Activated gamma-delta T cell treated with anti-CD3 and anti-CD28 coated beads, Interleukin-2, amount 50 U/mL, for 16 hours (primary cell): ENCODE results near the gene TSPAN16.
A peak's percentile ranks its signal among the peaks of the same experiment; 100 is the strongest.
"Not testable (repeated sequence)": the region's sequence is repeated elsewhere in the genome, so short reads cannot be mapped to it uniquely, and the experiment has no call there.

Experiments used
- DNase-seq: peaks from one replicate; pipeline ENCODE4 v3.0.0-alpha.2; 2020; ENCODE audit warnings: low read depth

Gene TSPAN16

DNA sequence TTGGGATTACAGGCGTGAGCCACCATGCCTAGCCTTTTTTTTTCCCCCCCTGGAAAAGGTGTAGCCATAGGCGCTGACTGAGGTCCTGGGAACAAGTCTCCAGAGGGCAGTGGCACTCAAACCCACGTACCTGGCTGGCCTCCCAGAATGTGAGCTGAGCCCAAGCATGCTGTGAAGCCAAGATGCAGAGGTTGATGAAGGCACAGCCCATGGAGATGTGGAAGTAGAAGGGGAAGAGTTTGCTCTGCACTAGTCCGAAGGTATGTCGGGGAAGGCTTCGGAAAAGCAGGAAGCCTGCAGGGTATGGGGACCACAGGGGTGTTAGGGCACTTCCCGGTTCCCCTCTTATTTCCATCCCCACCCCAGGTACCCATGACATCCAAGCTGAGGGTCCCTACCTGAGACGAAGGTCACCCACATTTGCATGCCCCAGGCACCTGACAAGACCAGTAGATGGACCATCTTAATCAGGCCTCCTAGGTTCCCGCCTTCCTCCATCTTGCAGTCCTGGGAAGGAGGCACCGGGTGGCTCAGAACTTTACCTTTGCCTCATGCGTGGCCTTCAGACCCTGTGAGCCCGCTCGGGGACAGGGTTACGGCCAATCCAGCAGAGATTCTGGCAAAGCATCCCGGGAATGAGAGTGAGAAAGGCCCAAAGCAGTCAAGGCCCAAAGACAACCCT is 49.3 kb downstream of the TSPAN16 start:
- DNase-seq = no peak

DNA sequence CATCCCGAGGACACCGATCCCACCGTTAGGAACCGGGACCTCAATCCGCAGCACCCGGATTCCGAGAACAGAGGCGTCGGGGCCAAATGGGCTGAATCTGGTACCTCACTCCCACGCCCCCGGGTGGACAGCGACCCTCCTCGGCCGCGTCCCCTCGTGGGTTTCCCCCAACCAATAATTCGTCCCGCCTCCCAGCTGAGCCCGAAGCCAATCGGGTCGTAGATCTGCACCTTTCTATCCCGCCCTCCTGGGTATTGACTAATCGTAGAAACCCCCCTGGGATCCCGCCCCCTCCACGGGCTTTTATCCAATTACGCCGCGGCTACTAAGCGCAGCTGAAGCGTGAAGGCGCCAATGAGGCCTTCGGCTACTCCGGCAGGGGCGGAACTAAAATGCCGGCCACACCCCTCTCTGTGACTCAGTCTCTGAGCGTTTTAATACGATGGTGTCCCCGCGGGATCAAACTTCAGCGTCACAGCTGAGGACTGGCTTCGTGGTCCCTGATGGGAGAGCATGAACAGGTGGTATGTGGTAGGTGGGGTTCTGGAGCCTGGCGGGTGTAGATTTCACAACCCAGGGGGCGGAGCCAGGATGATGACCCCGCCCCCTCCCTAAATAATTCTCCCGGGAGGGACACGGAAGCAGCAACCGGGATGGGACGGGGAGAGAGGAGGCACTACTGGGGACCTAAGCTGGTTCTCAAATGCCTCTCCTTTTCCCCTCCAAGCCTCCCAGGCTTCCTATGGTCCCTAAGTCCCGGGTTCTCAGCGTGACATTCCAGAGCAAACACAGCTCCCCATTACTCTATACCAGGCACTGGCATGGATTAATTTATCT is 50.4 kb downstream of the TSPAN16 start, which contains the start of the genes CCDC159 and TMEM205:
Gene CCDC159, plus strand, starts transcription at position 416 of the 837 bp plus-strand sequence. Its CDS starts 88 bp downstream, at position 504.
Gene TMEM205, minus strand, starts transcription at position 165 of the 837 bp plus-strand sequence. CDS start 649 bp downstream, outside the sequence.
- DNase-seq = peak; percentile 99

DNA sequence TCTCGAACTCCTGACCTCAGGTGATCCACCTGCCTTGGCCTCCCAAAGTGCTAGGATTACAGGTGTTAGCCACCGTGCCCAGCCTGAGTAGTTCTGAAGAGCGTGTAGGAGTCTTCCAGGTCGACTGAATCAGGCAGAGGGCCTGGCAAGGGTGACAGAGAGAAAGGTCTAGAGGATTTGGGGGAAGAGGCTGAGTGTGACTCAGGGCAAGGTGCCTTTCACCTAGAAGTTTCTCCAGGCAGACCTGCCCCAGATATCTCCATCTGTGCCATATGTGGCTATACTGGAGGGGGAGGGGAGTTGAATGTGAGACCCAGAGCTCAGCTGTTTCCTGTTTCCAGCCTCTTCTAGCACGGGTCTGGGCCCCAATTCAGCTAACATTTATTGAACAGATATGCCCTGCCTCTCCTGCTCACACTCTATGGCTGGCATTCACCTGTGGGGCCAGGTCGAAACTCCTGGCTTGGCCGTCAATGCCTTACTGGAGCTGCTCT is 51.6 kb downstream of the TSPAN16 start:
- no peak for DNase-seq

DNA sequence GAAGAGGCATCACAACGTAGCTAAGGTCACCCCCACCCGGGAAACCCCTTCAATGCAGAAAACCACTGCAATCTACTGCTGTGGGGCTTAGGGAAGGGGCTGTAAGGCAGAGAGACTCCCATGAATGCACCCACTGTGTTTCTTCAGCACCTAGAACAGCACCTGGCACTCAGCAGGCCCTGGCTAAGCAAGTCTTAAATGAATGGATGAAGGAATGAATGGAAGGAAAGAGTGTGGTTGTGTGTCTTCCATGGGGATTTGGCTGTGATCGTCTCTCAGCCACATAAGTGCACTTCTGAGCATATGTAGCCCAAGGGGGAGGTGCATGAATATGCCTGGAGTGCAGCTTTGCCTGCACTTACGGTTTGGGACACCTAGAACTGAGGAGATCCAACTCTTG is 53.2 kb downstream of the TSPAN16 start:
- DNase-seq = no peak

DNA sequence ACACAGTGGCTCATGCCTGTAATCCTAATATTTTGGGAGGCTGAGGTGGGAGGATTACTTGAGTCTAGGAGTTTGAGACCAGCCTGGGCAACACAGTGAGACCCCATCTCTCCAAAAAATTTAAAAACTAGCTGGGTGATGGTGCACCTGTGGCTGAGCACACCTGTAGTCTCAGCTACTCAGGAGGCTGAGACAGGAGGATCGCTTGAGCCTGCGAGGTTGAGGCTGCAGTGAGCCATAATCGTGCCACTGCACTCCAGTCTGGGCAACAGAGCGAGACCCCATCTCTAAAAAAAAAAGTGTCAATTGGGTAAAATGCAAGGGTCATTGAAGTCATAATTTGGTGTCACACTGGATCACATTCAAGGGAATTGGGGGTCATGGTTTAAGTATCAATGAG is 58.1 kb downstream of the TSPAN16 start:
- not testable (repeated sequence) for DNase-seq

DNA sequence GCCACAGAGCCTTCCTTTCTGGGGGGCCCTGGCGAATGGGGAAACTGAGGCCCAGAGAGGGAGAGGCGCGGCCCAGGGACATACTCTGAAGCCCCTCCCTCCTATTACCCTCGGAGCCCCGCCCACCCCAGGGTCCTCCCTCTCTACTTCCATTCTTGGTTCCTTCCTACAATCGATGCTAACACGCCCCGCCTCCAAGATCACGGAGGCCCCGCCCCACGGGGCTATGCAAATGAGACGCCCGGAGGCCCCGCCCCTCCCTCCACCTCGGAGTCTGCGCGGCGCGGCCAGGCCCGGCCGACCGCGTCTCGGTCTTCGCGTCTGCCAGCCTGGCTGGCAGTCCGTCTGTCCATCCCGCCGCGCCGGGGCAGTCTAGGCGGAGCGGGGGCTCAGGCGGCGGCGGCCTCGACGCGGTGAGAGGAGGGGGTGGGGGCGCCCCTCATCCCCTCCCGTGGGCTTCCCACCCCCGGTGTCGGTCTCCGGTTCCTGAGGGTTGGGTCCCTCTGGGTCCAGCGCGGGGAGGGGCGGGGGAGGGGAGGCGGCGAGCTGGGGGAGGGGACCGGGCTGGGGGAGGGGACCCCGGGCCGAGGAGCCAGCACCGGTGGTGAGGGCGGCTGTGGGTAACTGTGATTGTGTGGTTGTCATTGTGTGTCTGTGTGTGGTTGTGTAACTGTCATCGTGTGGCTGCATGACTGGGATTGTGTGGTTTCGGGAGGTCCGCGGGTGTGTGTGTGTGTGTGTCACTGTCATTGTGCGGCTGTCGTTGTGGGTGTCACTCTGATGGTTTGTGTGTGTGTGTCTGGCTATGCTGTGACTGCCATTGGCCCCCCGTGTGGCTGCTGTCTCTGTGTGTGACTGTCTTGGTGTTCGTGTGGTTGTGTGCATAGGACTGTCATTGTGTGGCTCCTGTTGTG is 59.5 kb downstream of the TSPAN16 start, which contains the start of gene PLPPR2:
Gene PLPPR2, plus strand, starts transcription at position 273 of the 914 bp plus-strand sequence. CDS start 2,242 bp downstream, outside the sequence.
- peak; percentile 66 for DNase-seq

DNA sequence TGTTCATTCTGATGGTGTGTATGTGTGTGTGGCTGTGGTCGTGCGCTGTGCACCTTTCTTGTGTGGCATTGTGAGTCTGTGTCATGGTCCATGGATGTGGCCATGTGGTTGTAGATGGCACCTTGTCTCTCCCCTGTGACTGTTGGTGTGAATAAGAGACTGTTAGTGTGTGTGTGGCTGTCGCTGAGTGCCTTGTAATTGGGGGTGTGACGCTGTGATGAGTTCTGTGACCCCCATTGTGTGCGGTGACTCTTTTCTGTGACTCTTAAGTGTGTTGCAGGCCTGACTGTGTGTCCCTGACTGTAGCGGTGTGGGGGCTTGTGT is 60.1 kb downstream of the TSPAN16 start:
- no peak for DNase-seq

DNA sequence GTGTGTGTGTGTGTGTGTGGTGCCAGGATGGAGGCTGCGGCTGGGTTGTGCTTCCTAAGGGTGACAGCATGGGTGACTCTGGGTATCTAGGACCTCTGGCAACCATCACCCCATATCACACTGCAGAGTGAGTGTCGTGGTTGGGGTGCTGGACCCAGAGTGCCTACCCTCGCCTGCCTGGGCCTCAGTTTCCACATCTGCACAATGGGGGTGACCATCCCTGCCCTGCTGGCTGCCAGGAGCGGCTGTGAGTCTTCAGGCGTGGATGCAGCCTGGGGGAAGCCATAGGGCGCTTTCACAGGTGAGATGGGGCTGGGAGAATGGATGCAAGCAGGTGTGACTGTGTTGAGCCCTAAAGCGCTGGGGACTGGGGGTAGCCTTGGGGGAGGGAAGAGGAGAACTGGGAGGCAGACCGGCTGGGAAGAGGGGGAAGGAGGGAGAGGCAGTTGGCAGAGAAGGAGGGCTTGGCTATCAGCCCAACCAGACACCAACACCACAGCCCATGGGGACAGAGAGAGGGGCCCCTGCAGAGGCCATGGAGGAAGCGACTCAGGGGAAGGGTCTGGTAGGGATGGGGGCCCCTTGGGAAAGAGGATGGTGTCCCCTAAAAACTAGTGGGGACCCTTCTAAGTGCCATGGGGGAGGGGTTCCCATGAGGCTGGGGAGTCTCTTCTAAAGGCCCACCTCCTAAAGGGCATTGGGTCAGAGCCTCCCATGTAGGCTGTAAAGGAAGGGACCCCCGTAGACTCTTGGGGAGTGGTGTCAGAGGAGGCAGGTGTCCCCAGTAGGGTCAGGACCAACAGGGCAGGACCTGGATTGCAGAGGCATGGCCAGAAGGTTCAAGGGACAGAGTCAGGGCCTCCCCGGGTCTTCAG is 61.0 kb downstream of the TSPAN16 start:
- DNase-seq = no peak

DNA sequence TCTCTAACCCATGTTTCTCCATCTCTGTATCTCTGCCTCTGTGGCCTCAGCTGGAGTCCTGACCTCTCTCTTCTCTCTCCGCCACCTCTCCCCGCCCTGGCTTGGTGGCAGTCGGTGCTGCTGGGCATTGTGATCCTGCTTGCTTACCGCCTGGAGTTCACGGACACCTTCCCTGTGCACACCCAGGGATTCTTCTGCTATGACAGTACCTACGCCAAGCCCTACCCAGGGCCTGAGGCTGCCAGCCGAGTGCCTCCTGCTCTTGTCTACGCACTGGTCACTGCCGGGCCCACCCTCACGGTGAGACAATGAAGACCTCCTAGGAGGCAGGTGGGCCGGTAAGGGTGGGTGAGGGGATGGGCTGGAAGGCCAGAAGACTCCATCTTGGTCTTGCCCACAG is 63.5 kb downstream of the TSPAN16 start:
- no peak for DNase-seq

DNA sequence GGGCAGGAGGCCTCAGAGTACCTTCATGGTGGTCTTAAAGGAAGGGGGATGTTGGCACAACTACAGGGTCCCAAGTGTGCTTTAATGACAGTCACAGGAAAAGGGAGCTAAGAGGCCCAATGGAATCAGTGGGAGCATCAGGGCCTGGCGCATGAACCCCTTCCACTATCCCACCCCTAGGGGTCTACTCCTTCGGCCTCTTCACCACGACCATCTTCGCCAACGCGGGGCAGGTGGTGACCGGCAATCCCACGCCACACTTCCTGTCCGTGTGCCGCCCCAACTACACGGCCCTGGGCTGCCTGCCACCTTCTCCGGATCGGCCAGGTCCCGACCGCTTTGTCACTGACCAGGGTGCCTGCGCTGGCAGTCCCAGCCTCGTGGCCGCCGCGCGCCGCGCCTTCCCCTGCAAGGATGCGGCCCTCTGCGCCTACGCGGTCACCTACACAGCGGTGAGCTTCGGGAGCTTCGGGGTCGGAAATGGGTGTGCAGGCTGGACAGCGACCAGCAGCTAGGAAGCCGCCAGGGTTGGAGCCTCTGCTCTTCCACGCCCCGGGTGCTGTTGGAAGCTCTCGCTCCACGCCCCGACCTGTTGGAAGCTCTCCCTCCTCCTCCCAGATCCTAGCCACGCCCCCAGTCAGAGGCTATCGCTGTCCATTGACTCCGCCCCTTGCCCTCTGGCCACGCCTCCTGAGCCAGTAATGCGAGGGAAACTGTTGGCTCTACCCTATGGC is 65.2 kb downstream of the TSPAN16 start:
- DNase-seq = no peak

DNA sequence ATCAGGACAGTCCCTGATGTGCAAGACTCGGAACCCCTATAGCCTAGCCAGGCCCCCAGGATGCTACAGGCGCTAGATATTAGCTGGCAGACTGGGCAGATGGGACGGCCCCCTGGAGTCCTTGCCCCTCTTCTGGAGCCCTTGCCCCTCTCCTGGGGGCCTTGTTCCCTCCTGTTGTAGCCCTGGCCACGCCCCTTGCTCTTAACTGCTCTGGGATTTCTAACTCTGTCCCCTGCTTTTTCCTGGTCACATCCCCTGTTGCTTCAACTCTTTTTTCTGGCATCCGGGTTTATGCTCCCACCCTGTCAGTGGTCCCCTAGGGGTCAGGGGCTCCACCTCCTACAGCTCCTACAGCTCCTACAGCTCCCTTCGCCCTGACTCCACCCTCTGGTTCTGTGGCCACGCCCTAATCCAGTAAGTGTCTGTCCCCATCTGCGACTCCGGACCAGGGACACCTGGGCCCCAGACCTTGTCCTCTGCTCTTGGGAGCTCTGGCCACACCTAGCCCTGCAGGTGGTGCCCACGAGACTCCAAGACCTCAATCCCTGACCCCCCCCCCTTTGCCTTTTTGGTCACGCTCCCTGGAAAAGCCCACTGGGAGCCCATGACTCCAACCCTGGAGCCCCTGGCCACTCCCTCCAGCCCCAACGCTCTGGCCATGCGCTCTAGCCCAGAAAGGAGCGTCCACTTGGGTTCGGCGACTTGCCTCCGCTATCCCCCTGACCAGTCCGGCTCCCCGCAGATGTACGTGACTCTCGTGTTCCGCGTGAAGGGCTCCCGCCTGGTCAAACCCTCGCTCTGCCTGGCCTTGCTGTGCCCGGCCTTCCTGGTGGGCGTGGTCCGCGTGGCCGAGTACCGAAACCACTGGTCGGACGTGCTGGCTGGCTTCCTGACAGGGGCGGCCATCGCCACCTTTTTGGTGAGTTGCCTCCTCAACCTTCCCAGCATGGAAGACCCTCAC is 66.1 kb downstream of the TSPAN16 start:
- DNase-seq = no peak

DNA sequence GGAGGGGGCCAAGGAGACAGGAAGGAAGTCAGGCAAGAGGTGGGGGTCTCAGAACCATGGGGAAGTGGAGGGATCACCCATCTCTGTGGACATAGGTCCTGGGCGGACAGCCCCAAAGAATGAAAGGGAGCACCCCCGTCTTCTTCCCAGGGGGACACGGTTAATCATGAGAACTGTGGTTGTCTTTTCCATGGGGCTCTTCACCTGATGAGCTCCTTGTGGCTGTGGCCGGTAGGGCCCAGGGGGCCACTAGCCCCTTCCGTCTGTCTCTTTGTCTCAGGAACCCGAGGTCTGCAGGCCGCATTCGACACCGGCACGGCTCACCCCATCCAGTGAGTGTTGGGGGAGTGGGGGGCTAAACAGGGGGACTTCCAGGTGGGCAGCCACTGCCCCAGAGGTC is 67.9 kb downstream of the TSPAN16 start:
- no peak for DNase-seq

DNA sequence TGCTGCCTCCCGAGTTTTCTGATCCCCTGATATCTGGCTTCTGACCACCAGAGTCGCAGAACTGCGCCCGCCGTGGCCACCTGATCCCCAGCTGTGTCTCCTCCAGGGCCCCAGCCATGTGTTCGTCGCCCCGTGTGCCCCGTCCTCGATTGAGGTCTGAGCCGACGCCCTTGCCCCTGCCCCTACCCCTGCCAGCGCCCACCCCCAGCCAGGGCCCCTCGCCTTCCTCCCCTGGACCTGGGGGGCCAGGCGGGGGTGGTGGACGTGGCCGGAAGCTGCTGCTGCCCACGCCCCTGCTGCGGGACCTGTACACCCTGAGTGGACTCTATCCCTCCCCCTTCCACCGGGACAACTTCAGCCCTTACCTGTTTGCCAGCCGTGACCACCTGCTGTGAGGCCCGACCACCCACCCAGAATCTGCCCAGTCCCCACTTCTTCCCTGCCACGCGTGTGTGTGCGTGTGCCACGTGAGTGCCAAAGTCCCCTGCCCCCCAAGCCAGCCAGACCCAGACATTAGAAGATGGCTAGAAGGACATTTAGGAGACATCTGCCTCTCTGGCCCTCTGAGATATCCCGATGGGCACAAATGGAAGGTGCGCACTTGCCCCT is 68.4 kb downstream of the TSPAN16 start:
- DNase-seq = no peak

DNA sequence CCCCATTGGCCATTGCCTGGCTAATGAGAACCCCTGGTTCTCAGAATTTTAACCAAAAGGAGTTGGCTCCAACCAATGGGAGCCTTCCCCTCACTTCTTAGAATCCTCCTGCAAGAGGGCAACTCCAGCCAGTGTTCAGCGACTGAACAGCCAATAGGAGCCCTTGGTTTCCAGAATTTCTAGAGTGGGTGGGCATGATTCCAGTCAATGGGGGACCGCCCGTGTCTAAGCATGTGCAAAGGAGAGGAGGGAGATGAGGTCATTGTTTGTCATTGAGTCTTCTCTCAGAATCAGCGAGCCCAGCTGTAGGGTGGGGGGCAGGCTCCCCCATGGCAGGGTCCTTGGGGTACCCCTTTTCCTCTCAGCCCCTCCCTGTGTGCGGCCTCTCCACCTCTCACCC is 69.0 kb downstream of the TSPAN16 start:
- no peak for DNase-seq
